ENCODE measurements around the gene SORBS2. TPM values are rescaled to one million over a fixed set of nuclear protein-coding genes. Genes with fewer than 3 reads are reported as not detected.

SORBS2 gene
- total and polyA plus RNA-seq, 2 of the 8 experiments (the other 6 are each of a cell fraction or from before 2014, with no cell fraction given): 73.0 to 87.1 TPM

DNA sequence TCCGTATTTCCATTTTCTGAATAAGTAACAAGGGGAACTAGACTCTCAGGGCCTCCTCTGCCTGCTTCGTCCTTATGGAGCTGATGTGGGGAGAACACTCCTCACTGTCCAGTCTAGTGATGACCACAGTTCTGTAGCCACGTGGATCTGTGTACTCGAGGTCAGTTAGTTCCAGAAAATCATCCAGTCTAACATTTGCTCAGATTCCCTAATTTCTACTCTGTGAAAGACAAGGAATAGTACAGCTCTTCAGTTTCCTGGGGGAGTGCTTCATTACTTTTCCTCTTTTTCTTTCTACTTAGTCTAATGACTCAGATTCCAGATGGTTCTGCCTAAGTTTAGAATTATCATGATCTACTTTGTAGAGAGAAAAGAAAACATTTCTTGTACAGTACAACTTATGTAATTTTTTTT lies 82.6 kb downstream of the SORBS2 start (continued):
- TF ChIP-seq RXRA (IDR thresholded peaks at IDR 0.05; ENCODE audit: insufficient read depth, low read depth, low read length) (no peak), TEAD4 (IDR thresholded peaks at IDR 0.05; ENCODE audit: low read depth, low read length) (no peak), SP1 (IDR thresholded peaks at IDR 0.05; ENCODE audit: low read depth, low read length) (no peak), SP4 (IDR thresholded peaks at IDR 0.05; ENCODE audit: low read length) (no peak)
- TF ChIP-seq, protein P1, sequence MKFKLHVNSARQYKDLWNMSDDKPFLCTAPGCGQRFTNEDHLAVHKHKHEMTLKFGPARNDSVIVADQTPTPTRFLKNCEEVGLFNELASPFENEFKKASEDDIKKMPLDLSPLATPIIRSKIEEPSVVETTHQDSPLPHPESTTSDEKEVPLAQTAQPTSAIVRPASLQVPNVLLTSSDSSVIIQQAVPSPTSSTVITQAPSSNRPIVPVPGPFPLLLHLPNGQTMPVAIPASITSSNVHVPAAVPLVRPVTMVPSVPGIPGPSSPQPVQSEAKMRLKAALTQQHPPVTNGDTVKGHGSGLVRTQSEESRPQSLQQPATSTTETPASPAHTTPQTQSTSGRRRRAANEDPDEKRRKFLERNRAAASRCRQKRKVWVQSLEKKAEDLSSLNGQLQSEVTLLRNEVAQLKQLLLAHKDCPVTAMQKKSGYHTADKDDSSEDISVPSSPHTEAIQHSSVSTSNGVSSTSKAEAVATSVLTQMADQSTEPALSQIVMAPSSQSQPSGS (IDR thresholded peaks at IDR 0.05; ENCODE audit: low read length): no peak
